Hypothalamus (tissue), 51 donors: Measurements from ENCODE around the gene DCAF8.

ENCODE experiments used
- DNase-seq, 51 donors: peaks; one replicate each; lab custom pipeline; 2025; lab: John Stamatoyannopoulos, UW

Gene DCAF8

DNA sequence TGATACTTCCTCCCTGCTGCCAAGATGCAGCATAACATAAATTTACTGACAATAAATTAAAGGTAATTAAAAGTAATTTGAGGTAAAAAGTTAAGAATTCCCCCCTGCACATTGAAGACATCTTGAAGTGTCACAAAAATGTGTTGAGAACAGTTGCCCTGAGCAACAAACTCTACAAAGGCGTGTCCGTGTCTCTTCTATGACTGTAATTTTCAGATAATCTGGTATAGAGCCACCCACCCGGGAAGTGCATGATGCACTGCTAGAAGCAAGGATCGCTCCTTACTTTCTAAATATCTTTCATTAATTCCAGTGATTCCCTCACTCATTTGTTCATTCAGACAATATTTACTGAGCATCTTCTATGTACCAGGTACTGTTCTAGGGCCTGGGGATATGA, 83.0 kb downstream of the DCAF8 start:
- no peak for DNase-seq

GRCh38 chr1:160178731-160179130, 83.6 kb downstream of the DCAF8 start:
- DNase-seq: no peak

GRCh38 chr1:160177667-160178066, 84.7 kb downstream of the DCAF8 start:
- no peak for DNase-seq

DNA sequence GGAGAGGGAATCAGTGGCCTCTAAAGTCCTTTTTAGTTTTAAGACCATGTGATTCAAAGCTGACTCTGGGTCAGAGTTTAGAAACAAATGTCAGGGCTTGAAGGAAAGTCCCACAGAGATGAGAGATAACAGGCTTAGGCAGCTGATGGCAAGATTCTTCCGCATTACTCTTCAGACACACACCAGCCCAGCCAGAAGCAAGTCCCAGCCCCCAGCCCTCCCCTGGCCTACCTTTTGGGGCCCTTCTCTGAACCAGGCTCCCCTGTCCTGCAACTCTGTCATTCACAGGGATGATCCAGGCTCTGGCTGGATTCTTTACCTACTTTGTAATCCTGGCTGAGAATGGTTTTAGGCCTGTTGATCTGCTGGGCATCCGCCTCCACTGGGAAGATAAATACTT, 85.1 kb downstream of the DCAF8 start:
- DNase-seq: no peak

- DNase-seq: no peak
Measured at GRCh38 chr1:160171980-160172379, 90.4 kb downstream of the DCAF8 start.

DNA sequence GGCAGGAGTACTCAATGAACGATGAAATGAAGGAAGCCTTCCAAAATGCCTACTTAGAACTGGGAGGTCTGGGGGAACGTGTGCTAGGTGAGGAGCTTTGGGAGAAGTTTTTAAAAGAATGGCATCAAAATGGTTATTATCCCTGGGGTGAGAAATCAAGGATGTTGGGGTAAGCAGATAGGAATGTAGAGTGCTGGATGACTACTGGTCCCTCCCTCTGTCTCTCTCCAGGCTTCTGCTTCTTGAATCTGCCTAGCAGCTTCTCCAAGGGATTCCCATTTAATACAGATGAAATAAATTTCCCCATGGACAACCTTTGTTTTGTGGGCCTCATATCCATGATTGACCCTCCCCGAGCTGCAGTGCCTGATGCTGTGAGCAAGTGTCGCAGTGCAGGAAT, 91.0 kb downstream of the DCAF8 start:
- DNase-seq: no peak

DNA sequence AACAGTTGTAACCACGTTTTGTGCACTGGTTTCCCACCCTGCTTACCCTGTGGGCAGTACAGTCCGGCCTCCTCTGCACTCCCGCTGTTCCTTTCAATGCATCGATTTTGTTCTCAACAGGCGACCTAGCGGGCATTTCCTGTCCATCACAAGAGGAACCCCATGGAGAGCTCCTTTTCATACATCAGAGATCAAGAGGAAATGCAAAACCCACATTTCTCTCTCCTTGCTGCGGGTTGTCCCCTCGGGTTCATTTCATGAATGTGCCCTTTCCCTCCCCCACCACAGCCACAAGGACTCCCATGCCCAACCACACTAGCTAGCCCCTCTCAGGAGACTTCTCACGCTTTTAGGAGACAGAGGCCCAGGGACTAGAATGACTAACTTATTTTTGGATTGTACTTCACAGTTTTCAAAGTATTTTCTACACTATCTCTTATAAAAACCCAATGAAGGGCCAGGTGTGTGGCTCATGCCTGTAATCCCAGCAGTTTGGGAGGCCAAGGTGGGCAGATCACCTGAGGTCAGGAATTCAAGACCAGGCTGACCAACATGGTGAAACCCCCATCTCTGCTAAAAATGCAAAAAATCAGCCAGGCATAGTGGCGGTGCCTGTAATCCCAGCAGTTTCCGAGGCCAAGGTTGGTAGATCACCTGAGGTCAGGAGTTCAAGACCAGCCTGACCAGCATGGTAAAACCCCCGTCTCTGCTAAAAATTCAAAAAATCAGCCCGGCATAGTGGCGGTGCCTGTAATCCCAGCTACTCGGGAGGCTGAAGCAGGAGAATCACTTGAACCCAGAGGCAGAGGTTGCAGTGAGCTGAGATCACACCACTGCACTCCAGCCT, 92.6 kb downstream of the DCAF8 start:
- peak in 1 of 51 donors; percentile 19 for DNase-seq

- DNase-seq: peak in 1 of 51 donors; percentile 4
Measured at GRCh38 chr1:160168609-160169369, 93.6 kb downstream of the DCAF8 start.

- no peak for DNase-seq
Measured at GRCh38 chr1:160168016-160168415, 94.3 kb downstream of the DCAF8 start.

DNA sequence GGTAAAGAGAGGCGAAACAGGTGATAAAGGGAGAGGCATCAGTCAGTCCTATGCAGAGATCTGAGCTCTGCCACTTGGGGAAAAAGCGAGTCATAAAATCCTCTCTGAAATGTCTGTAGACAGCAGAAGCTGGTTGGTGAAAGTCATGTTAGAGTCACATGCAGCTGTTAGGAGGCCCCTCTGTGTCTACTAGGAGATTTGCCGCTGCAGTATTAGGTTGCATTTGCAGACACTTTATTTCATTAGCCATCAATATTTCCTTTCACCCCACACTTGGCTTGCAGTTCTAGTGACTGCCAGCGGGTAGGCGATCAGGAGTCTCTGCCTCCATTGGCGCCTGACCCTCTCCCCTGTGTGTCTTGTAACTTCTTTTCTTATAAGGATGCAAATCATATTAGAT, 94.8 kb downstream of the DCAF8 start:
- no peak for DNase-seq

DNA sequence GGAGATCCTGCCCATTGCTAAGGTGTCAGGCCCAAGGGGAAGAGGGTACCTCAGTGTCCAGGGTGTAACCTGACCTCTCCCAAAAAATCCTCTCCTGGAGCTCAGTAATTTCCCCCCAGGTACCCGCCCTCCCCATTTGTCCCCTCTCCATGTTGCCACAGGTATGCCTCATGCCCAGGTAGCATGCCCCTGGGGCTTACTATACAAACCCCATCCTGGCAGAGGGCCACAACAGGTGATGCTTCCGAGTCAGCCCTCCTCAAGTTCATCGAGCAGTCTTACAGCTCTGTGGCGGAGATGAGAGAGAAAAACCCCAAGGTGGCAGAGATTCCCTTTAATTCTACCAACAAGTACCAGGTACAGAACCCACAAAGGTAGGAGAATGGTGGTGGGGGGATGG, 95.3 kb downstream of the DCAF8 start:
- no peak for DNase-seq

GRCh38 chr1:160166166-160166868, 96.0 kb downstream of the DCAF8 start:
- DNase-seq: peak in 1 of 51 donors; percentile 40
